Endothelial cell of umbilical vein (primary cell): ENCODE measurements around the gene CNIH1. TPM values are rescaled to one million over a fixed set of nuclear protein-coding genes. Genes with fewer than 3 reads are reported as not detected.

Experiments used
- BruUV-seq: library from RNA; stranded (reverse); fragments of 400-500 nt; replicated peaks from 2 replicates; lab custom pipeline; 2021; lab: Mats Ljungman, UMichigan
- CTCF ChIA-PET: fragments of 300-600, 350-600 bp; sonication (Branson Sonifier 250); formaldehyde crosslinking; loops from one replicate; lab custom pipeline; 2021; ENCODE audit warnings: antibody characterized with exemption, inconsistent platforms; lab: Charles Lee
- POLR2A ChIA-PET: fragments of 300-600, 350-600 bp; sonication (Branson Sonifier 250); formaldehyde crosslinking; loops from one replicate; lab custom pipeline; 2021; ENCODE audit warnings: antibody characterized with exemption, inconsistent platforms; lab: Charles Lee
- DNase-seq: peaks from one replicate; pipeline ENCODE4 v3.0.0-alpha.2; 2011; ENCODE audit warnings: low read depth, low spot score
- FAIRE-seq: peaks from 2 replicates; lab custom pipeline; 2011; peaks lifted over from hg19 to GRCh38; lab: Jason Lieb, UNC
- H2AFZ ChIP-seq: 2 replicates; pipeline ENCODE4 v1.6.0; 2012; ENCODE audit warnings: low read depth, low read length, control low read depth, inconsistent platforms
- H3K27ac ChIP-seq: 2 replicates; pipeline ENCODE4 v1.5.1; 2011; ENCODE audit warnings: low read depth, mild to moderate bottlenecking, control low read depth, low read length, moderate library complexity; ENCODE audit not compliant: insufficient read depth
- H3K27me3 ChIP-seq, 2 experiments: 2 replicates each; pipeline versions ENCODE4 v1.6.0 to v1.6.1; 2011; ENCODE audit warnings: low read length in 2 of 2, mixed read lengths in 1 of 2; ENCODE audit not compliant: control insufficient read depth in 2 of 2, insufficient read depth in 2 of 2
- H3K36me3 ChIP-seq, 2 experiments: 2 replicates in 1 of 2; 3 replicates in 1 of 2; pipeline ENCODE4 v1.5.1; 2011; ENCODE audit warnings: low read length in 2 of 2, mild to moderate bottlenecking in 1 of 2, moderate library complexity in 1 of 2; ENCODE audit not compliant: control insufficient read depth in 2 of 2, insufficient read depth in 2 of 2; ENCODE audit errors: extremely low read depth in 1 of 2
- H3K4me1 ChIP-seq: 3 replicates; pipeline ENCODE4 v1.5.1; 2011; ENCODE audit warnings: mild to moderate bottlenecking, low read length; ENCODE audit not compliant: control insufficient read depth, insufficient read depth; ENCODE audit errors: extremely low read depth
- H3K4me2 ChIP-seq: 2 replicates; pipeline ENCODE4 v1.6.1; 2011; ENCODE audit warnings: low read length, control low read depth, mixed read lengths; ENCODE audit not compliant: insufficient read depth
- H3K4me3 ChIP-seq, 3 experiments: fragments of 200-600 bp in 1 of 3; sonication (generic), shearing (Covaris generic) in 1 of 3; replicated peaks in 1 of 3; 2 replicates each; pipeline ENCODE4 v1.5.1; 2011 to 2016; ENCODE audit warnings: control low read depth in 3 of 3, low read length in 3 of 3, mild to moderate bottlenecking in 2 of 3, inconsistent platforms in 1 of 3, low read depth in 1 of 3, moderate library complexity in 1 of 3; ENCODE audit not compliant: insufficient read depth in 1 of 3
- H3K79me2 ChIP-seq: 2 replicates; pipeline ENCODE4 v1.6.0; 2012; ENCODE audit warnings: low read length, inconsistent platforms; ENCODE audit not compliant: control insufficient read depth, insufficient read depth
- H3K9ac ChIP-seq: replicated peaks from 2 replicates; pipeline ENCODE3; 2011; ENCODE audit warnings: low read length, control low read depth; ENCODE audit not compliant: insufficient read depth; ENCODE audit errors: extremely low read depth
- H3K9me1 ChIP-seq: replicated peaks from 3 replicates; pipeline ENCODE4 v1.6.0; 2011; ENCODE audit warnings: mild to moderate bottlenecking, low read length; ENCODE audit not compliant: control insufficient read depth, insufficient read depth; ENCODE audit errors: extremely low read depth
- H3K9me3 ChIP-seq: replicated peaks from 2 replicates; pipeline ENCODE4 v1.5.1; 2012; ENCODE audit warnings: low read length, inconsistent platforms; ENCODE audit not compliant: control insufficient read depth, insufficient read depth
- H4K20me1 ChIP-seq: replicated peaks from 2 replicates; pipeline ENCODE3; 2011; ENCODE audit warnings: mild to moderate bottlenecking, low read length; ENCODE audit not compliant: control insufficient read depth, insufficient read depth; ENCODE audit errors: extremely low read depth
- CTCF ChIP-seq, 2 donors: IDR thresholded peaks; 1 replicate in 1 of 2; 2 replicates in 1 of 2; pipeline ENCODE4 v1.5.1; 2011; ENCODE audit warnings: low read length in 2 of 2, mild to moderate bottlenecking in 2 of 2, moderate library complexity in 2 of 2, control low read depth in 1 of 2, inconsistent platforms in 1 of 2, low read depth in 1 of 2; ENCODE audit not compliant: insufficient read depth in 1 of 2; ENCODE audit errors: extremely low read depth in 1 of 2
- EZH2 ChIP-seq: IDR thresholded peaks from 2 replicates; pipeline ENCODE4 v1.6.1; 2012; ENCODE audit warnings: borderline replicate concordance, low read depth, mild to moderate bottlenecking, moderate library complexity, low read length, inconsistent platforms; ENCODE audit not compliant: severe bottlenecking
- FOS ChIP-seq: IDR thresholded peaks from 2 replicates; pipeline ENCODE4 v1.6.1; 2011; ENCODE audit warnings: mild to moderate bottlenecking, low read length, moderate library complexity, borderline replicate concordance; ENCODE audit not compliant: insufficient read depth
- GATA2 ChIP-seq: IDR thresholded peaks from 2 replicates; pipeline ENCODE4 v1.7.0; 2011; ENCODE audit warnings: low read depth, mild to moderate bottlenecking, moderate library complexity, mixed read lengths, low read length; ENCODE audit not compliant: insufficient read length, insufficient read depth
- JUN ChIP-seq: IDR thresholded peaks from 2 replicates; pipeline ENCODE4 v1.6.1; 2011; ENCODE audit warnings: borderline replicate concordance, low read depth; ENCODE audit not compliant: insufficient read length, insufficient read depth
- MAX ChIP-seq: IDR thresholded peaks from 2 replicates; pipeline ENCODE4 v1.6.1; 2011; ENCODE audit not compliant: insufficient read depth, insufficient read length
- MYC ChIP-seq: IDR thresholded peaks from one replicate; pipeline ENCODE4 v1.6.1; 2011; ENCODE audit warnings: mild to moderate bottlenecking, low read depth, low read length
- POLR2A ChIP-seq: IDR thresholded peaks from 2 replicates; pipeline ENCODE4 v1.6.1; 2012; ENCODE audit warnings: low read depth, mild to moderate bottlenecking, control low read depth, low read length
- POLR2AphosphoS5 ChIP-seq: IDR thresholded peaks from 2 replicates; pipeline ENCODE4 v1.6.1; 2012; ENCODE audit warnings: low read depth, mild to moderate bottlenecking, control low read depth, low read length, moderate library complexity; ENCODE audit not compliant: insufficient read depth
- dilution Hi-C: fragments of 300-500 bp; cut with MboI; formaldehyde crosslinking; loops from one replicate; pipeline ENCODE4 v1.15.0; 2019; ENCODE audit warnings: low sequenced_read_pairs; ENCODE audit not compliant: extremely low pct_ligation_motif_present
- intact Hi-C: fragments of 100-400 bp; cut with micrococcal nuclease; formaldehyde crosslinking; loops from one replicate; pipeline ENCODE4 v1.10.0; 2022
- polyA plus RNA-seq, 4 experiments: library from polyadenylated mRNA; depleted of rRNA in 3 of 4; stranded (reverse) in 3 of 4; unstranded in 1 of 4; fragments of >200 nt; gene quantifications; 2 replicates each; pipeline versions ENCODE4 v1.2.1 to v1.2.3, GENCODE V29; 2011 to 2012; ENCODE audit warnings: missing spikeins in 1 of 4
- total RNA-seq: library from RNA; stranded (reverse); gene quantifications from 2 replicates; pipeline ENCODE4 v1.2.3, GENCODE V29; 2021

The CNIH1 gene
- total and polyA plus RNA-seq, 2 donors (not counting 3 experiments of a cell fraction or from before 2014, with no cell fraction given), result 125 to 328 TPM

- Histone ChIP-seq H4K20me1 (no peaks in the 10 kb centered on the region), H3K27me3 (peaks cover 26 to 35% of the 10 kb centered on the region in 2 experiments), H3K4me1 (no peaks in the 10 kb centered on the region), H3K9me1 (no peaks in the 10 kb centered on the region), H3K4me2 (no peak overlapping the region), H3K9me3 (no peaks in the 10 kb centered on the region), H3K4me3 (no peak overlapping the region), H2AFZ (no peak overlapping the region), H3K27ac (no peak overlapping the region), H3K9ac (no peak overlapping the region), H3K79me2 (no peaks in the 10 kb centered on the region), H3K36me3 (no peaks in the 10 kb centered on the region)
- ChIA-PET CTCF (interaction anchor here (1.3 kb wide), 2 partner anchors 12 to 58 kb away, joined by 3 read pairs; partner anchors contain the start of gene CDKN3), POLR2A (no interaction called here)
- no peak for FAIRE-seq
- dilution Hi-C loops, result no loop called here
- no peak for DNase-seq
- intact Hi-C loops, result no loop called here
- BruUV-seq, result no TSS peak
- TF ChIP-seq MYC (no peak), POLR2A (no peak), EZH2 (no peak), MAX (no peak), POLR2AphosphoS5 (no peak), FOS (no peak), JUN (no peak)
Measured at GRCh38 chr14:54385556-54385955, 55.6 kb downstream of the CNIH1 start.

- Histone ChIP-seq H3K4me1 (no peaks in the 10 kb centered on the region), H3K4me2 (no peak overlapping the region), H3K4me3 (no peak overlapping the region), H2AFZ (no peak overlapping the region), H4K20me1 (no peaks in the 10 kb centered on the region), H3K36me3 (no peaks in the 10 kb centered on the region), H3K79me2 (no peaks in the 10 kb centered on the region), H3K9ac (no peak overlapping the region), H3K9me3 (no peaks in the 10 kb centered on the region), H3K9me1 (no peaks in the 10 kb centered on the region), H3K27me3 (peaks cover 27 to 37% of the 10 kb centered on the region in 2 experiments), H3K27ac (no peak overlapping the region)
- CTCF ChIA-PET, result interaction anchor here (1.7 to 1.8 kb wide), 2 partner anchors 8 to 13 kb away, joined by 5 read pairs; partner anchors contain the start of gene CDKN3
- dilution Hi-C loops (no loop called here), intact Hi-C loops (no loop called here)
- FAIRE-seq, result no peak
- no peak for DNase-seq
- TF ChIP-seq GATA2 (no peak), EZH2 (no peak), MYC (no peak), CTCF (IDR thresholded peaks at IDR 0.05; ENCODE audit: extremely low read depth in 1 of 2, insufficient read depth in 1 of 2, low read depth in 1 of 2, low read length in 2 of 2) (no peak), POLR2AphosphoS5 (no peak), MAX (no peak), FOS (no peak), POLR2A (no peak), JUN (no peak)
- POLR2A ChIA-PET, result no interaction called here
- no TSS peak for BruUV-seq
Measured at GRCh38 chr14:54383835-54384234, 57.3 kb downstream of the CNIH1 start.
